NCI-H2196 (cell line): ENCODE data around the gene C11orf16.
"Not testable (repeated sequence)": the region's sequence is repeated elsewhere in the genome, so short reads cannot be mapped to it uniquely, and the experiment has no call there.

ENCODE experiments used
- DNase-seq: peaks from one replicate; lab custom pipeline; 2025; ENCODE audit not compliant: unreplicated experiment; lab: John Stamatoyannopoulos, UW

C11orf16 gene

DNA sequence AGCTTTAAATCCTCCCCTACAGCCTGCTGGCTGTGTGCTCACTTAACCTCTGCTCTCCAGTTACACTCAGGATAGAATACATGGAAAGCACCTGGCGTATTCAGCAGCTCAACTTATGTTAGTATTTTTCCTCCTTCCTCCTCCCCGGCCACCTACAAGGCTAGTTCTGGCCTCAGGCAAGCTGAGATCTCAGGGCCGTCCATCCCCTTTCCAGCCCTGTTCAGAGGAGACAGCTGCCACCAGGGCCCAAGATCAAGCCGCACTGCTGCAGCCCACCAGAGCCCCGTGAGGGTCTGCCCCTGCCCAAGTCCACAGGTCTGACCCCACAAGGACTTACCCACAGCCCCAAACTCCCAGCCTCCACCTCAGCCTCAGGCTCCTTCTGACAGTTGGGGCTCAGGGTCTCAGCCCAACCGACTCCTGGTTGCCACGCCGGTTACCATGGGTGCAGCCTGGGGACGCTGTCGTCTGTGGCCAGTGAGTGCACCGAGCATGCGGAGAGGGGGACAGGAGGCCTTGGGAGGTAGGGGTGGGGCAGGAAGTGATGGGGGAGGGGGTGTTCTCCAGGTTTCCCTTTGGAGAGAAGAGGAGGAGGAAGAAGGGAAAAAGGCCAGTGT, at the start of gene C11orf16:
TSS of gene C11orf16 (minus strand) at position 384 of the 617 bp plus-strand sequence. CDS start 639 bp downstream, outside the sequence.
- peak; percentile 34 for DNase-seq

DNA sequence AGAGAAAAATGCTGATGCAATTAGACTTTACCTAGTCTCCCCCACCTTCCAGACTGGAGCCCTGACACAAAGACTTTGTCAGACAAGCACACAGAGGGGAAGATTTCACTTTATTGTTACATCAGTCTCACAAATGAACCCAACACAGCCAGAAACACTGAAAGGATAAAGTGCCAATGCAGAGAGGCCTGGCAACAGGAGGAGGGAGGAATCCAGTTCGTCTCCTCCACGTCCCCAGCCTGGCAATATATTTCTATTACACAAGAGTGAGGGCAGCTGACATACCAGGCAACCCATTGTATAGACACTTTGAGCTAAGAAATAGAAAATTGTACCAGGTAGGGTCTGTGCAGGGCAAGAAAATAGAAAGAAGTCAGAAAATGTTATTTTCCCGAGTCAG, 47.7 kb upstream of the C11orf16 start:
- DNase-seq = no peak

GRCh38 chr11:8979365-8979764, 46.6 kb upstream of the C11orf16 start:
- not testable (repeated sequence) for DNase-seq

DNA sequence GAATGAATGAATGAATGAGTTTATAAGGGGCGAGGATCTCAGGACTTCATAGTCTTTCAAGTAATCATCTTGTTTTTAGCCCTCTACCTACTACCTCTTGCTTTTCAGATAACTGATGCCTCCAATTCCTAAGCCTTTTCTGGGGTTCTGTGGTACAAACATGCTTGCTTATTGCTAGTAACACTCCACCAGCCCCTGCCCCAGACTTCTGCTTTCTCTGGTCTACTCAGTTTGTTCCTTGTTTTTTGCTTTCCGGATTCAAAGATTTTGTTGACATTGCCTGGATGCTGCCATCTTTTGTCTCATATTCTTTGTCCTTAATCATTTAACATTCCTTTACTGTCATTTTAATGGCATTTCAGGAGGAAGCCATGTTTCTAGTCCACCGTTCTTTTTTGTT, 40.4 kb upstream of the C11orf16 start:
- no peak for DNase-seq

GRCh38 chr11:8971924-8972316, 39.2 kb upstream of the C11orf16 start:
- no peak for DNase-seq

DNA sequence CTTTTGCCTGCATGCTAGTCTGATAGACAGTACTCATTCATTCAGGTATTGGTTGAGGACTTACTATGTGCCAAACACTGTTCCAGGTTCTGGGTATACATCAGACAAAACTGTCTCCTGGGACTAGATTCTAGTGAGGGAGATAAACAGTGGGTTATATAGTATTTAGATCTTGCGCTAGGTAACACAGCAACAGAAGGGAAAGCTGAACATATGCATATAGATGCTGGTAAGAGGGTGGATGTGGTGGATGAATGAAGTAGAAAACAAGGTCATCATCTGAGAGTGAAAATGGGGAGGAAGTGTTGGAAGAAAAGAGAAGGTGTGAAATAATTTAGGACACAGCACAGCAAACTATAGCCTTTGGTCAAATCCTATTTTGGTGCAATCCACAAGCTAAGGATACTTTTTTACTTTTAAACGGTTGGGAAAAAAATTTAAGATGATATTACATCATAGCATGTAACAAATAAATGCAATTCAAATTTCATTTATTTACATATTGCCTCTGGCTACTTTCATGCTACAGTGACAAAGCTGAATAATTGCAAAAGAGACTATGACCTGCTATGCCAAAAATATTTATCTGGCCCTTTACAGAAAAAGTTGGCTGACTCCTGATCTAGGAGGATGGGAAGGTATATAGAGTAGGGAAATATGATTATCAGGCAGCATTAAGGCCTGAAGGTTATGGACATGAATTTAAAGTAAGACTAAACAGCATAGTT, 38.6 kb upstream of the C11orf16 start:
- DNase-seq = no peak

DNA sequence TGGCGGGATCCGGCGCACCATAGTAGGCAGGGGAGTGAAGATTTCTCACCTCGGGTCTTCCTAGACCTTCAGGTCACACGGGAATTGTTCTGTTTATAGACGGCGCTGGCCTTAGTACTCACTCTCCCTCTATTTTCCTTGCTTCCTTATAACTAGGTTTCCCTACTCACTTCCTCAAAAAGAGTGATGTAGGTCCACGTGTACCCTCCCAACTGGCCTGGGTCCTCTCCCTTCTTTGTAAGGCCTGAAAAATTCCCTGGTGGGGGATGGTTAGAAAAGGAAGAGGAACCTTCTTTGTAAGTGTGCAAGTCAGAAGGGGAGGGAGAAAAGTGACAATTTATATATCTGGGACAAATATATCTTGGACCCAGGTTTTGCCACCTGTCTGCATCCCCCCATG, 34.4 kb upstream of the C11orf16 start:
- no peak for DNase-seq

- peak; percentile 90 for DNase-seq
Observed at GRCh38 chr11:8964324-8965320, 31.9 kb upstream of the C11orf16 start, which contains the start of gene TMEM9B. TSS of gene TMEM9B (minus strand) at chr11:8964442. CDS start at chr11:8964313, 129 bp downstream.

GRCh38 chr11:8963569-8964323, 31.0 kb upstream of the C11orf16 start:
- DNase-seq = peak; percentile 86

DNA sequence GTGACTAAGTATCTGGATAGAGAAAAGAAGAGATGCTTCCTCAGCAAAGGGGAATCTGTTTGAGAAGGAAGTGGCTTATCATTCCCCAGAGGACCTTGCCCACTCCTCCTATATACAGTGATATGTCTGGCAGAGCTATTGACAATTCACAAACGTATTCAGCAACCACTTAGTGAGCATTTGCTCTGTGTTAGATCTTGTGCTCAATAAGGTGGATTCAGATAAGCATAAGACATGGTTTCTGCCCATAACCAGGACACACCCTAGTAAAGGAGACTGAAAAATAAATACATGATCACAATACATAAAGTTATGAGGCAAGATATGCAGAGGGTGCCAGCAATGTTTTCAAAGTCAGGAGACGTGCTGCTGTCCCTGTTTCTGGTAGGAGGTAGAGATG, 30.1 kb upstream of the C11orf16 start:
- DNase-seq = no peak

DNA sequence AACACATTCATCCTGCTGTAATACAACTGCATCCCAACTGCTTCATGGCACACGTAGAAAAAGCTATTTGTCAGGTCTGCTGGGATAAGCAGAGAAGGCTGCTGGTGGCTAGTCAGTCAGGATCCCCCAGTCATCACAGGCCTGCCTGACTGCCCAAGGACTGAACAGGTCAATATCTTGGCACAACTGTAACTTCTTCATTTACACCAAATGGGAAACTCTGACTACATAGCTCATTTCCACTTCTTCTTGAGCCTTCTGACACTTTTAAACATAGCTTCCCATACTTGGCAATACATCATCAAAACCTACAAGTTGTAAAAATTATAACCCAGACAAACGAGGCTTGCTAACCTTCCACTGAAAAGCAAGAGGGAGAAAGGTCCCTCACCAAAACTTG, 28.7 kb upstream of the C11orf16 start:
- no peak for DNase-seq

- DNase-seq = peak; percentile 72
Observed at GRCh38 chr11:8959546-8960166, 26.9 kb upstream of the C11orf16 start.

GRCh38 chr11:8956860-8957259, 24.1 kb upstream of the C11orf16 start:
- no peak for DNase-seq

DNA sequence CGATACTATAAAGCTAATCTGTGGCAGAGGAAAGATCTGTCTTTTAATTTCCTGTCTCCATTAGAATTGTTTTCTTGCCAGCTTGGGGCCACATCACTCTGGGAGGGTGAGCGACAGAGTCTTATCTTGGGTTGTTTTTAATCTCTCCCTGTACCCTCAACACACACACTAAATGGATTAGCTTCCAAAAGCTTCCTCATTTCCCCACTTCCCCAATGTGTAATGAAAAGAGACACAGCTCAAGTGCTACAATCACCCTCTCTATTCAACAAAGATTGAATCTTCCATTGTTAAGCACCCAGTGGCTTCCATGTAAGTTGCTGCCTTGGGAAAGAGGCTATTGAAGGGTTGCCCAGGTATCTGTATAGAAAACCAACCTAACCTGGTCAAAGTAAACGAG, 16.1 kb upstream of the C11orf16 start:
- DNase-seq = no peak

GRCh38 chr11:8947230-8947943, 14.6 kb upstream of the C11orf16 start:
- no peak for DNase-seq

GRCh38 chr11:8942518-8943066, 9.8 kb upstream of the C11orf16 start, which contains the start of gene ASCL3:
TSS of gene ASCL3 (minus strand) at chr11:8943016. CDS start at chr11:8938161, 4,855 bp downstream.
- no peak for DNase-seq

GRCh38 chr11:8941341-8942103, 8.8 kb upstream of the C11orf16 start:
- no peak for DNase-seq

DNA sequence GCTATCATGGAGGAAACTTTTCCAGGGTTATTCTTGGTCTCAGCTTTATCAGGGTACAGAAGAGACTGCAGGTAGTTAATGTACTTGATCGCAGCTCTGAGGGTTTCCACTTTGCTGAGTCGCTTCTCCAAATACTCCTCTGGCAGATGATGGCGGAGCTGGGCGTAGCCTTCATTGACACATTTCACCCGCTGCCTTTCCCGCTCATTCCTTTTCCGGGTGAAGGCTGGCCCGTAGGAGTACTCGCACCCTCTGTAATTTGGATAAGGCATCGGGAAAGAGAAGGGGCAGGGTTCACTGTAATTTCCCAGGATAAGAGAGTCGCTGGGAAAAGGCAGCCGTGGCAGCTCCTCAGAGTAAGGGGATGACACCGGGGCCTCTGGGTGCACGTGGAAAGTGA, 4.9 kb upstream of the C11orf16 start:
- DNase-seq = no peak
